ENCODE data around the gene POLR2A. TPM values are rescaled to one million over a fixed set of nuclear protein-coding genes. Genes with fewer than 3 reads are reported as not detected.
A peak's percentile ranks its signal among the peaks of the same experiment; 100 is the strongest.

The POLR2A gene
- total and polyA plus RNA-seq, 2 of the 4 experiments (the other 2 are of a cell fraction) = 54.0 to 56.6 TPM

DNA sequence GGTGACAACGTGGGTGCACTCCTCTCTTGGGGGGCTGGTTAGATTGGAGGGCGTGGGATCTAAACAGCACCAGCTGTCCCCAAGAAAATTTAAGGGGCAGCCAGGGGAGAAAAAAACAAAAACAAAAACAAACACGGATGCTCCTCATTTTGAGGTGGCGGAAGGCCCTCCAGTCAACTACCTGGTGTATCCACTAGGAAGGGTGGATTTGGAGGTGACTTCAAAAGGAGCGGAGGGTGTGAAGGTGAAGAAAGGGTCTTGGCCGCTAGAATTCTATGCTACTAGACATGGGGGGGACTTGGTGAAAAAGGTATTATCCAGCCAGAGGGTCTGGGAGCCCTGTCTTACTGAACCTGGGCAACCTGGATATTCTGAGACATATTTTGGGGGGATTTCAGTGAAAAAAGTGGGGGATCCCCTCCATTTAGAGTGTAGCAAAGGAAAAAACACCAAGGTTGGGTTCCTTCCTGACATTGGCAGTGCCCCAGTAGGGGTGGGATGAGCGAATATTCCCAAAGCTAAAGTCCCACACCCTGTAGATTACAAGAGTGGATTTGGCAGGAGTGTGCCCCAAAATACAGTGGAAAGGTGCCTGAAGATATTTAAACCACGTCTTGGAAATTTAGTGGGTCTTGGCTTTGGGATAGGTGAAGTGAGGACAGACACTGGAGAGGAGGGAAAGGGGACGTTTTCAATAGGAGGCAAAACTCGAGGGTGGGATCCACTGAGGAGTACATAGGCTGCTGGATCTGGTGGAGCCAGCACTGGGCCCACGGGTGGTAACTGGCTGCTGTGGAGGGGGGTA is 45.3 kb upstream of the POLR2A start:
- Histone ChIP-seq H3K36me3 (ENCODE audit: control insufficient read depth, insufficient read depth, low read length) (no peaks in the 10 kb centered on the region), H3K4me3 (ENCODE audit: insufficient read depth, low read depth, low read length) (no peak overlapping the region), H3K23ac (ENCODE audit: low read depth, low read length) (peak overlapping the region; percentile 33; the same call in 1 of the 2 replicates), H4K5ac (ENCODE audit: low read depth, low read length) (no peak overlapping the region), H3K9me1 (ENCODE audit: insufficient read depth, low read length) (no peaks in the 10 kb centered on the region), H3K4me1 (ENCODE audit: control insufficient read depth, insufficient read depth, low read length) (peaks cover 8% of the 10 kb centered on the region), H3K27me3 (ENCODE audit: control insufficient read depth, insufficient read depth, low read length) (peaks cover 34% of the 10 kb centered on the region), H2BK120ac (ENCODE audit: low read depth, low read length) (no peak overlapping the region), H3K79me1 (ENCODE audit: low read depth in 1 of 2, low read length in 2 of 2) (peaks cover 0 to 2% of the 10 kb centered on the region in 2 experiments; a peak in 1 of 4 replicates), H3K9ac (ENCODE audit: low read depth, low read length) (no peak overlapping the region), H3K18ac (ENCODE audit: low read depth, low read length) (no peak overlapping the region), H4K91ac (ENCODE audit: insufficient read depth, low read depth, low read length) (no peak overlapping the region; the same call in 1 of the 2 replicates), H2BK15ac (ENCODE audit: low read depth, low read length) (no peak overlapping the region), H3K27ac (ENCODE audit: insufficient read depth, low read length) (no peak overlapping the region), H4K20me1 (ENCODE audit: insufficient read depth, low read length) (peaks cover 3% of the 10 kb centered on the region; the same call in 1 of the 2 replicates), H2BK5ac (ENCODE audit: low read depth, low read length, poor library complexity, severe bottlenecking) (no peak overlapping the region), H2AFZ (replicated peaks; ENCODE audit: low read length, poor library complexity) (no peak overlapping the region), H2AK5ac (ENCODE audit: low read depth, low read length) (no peak overlapping the region), H2BK20ac (ENCODE audit: low read depth, low read length) (no peak overlapping the region), H3K14ac (replicated peaks; ENCODE audit: low read depth, low read length) (no peak overlapping the region), H3K4me2 (ENCODE audit: low read depth, low read length) (no peak overlapping the region; the same call in 1 of the 2 replicates), H4K8ac (ENCODE audit: low read depth in 2 of 2, low read length in 2 of 2) (no peak overlapping the region; a peak in 1 of 4 replicates), H2AK9ac (replicated peaks; ENCODE audit: low read depth, low read length, poor library complexity) (no peak overlapping the region), H3K4ac (ENCODE audit: low read depth, low read length) (no peak overlapping the region), H3K56ac (ENCODE audit: extremely low read depth, insufficient read depth, low read length) (no peak overlapping the region), H3K9me3 (ENCODE audit: control insufficient read depth, insufficient read depth, low read length) (no peaks in the 10 kb centered on the region)
- TF ChIP-seq MAZ (IDR thresholded peaks at IDR 0.05; ENCODE audit: borderline replicate concordance, low read depth, low read length) (no peak), NFE2L2 (IDR thresholded peaks at IDR 0.05; ENCODE audit: low read depth, low read length) (no peak), RCOR1 (IDR thresholded peaks at IDR 0.05; ENCODE audit: insufficient replicate concordance, low read length) (no peak), RFX5 (IDR thresholded peaks at IDR 0.05; ENCODE audit: low read depth, low read length) (no peak), CTCF (conservative IDR thresholded peaks at IDR 0.05; ENCODE audit: low read depth, low read length) (no peak), CEBPB (IDR thresholded peaks at IDR 0.05; ENCODE audit: low read depth, low read length) (no peak), RAD21 (IDR thresholded peaks at IDR 0.05; ENCODE audit: low read length) (no peak), SMC3 (IDR thresholded peaks at IDR 0.05; ENCODE audit: low read depth, low read length) (no peak), MXI1 (IDR thresholded peaks at IDR 0.05; ENCODE audit: borderline replicate concordance, low read depth, low read length) (no peak), MAFK (IDR thresholded peaks at IDR 0.05; ENCODE audit: low read depth, low read length) (no peak), BHLHE40 (IDR thresholded peaks at IDR 0.05; ENCODE audit: low read depth, low read length) (no peak), CHD1 (IDR thresholded peaks at IDR 0.05; ENCODE audit: low read depth, low read length) (no peak), POLR2A (IDR thresholded peaks at IDR 0.05; ENCODE audit: low read depth, low read length) (no peak)
- TF ChIP-seq, protein P1, sequence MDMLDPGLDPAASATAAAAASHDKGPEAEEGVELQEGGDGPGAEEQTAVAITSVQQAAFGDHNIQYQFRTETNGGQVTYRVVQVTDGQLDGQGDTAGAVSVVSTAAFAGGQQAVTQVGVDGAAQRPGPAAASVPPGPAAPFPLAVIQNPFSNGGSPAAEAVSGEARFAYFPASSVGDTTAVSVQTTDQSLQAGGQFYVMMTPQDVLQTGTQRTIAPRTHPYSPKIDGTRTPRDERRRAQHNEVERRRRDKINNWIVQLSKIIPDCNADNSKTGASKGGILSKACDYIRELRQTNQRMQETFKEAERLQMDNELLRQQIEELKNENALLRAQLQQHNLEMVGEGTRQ (IDR thresholded peaks at IDR 0.05; ENCODE audit: low read depth, low read length) = no peak
- TF ChIP-seq, protein P2, sequence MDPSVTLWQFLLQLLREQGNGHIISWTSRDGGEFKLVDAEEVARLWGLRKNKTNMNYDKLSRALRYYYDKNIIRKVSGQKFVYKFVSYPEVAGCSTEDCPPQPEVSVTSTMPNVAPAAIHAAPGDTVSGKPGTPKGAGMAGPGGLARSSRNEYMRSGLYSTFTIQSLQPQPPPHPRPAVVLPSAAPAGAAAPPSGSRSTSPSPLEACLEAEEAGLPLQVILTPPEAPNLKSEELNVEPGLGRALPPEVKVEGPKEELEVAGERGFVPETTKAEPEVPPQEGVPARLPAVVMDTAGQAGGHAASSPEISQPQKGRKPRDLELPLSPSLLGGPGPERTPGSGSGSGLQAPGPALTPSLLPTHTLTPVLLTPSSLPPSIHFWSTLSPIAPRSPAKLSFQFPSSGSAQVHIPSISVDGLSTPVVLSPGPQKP (IDR thresholded peaks at IDR 0.05; ENCODE audit: borderline replicate concordance, low read depth, low read length) = no peak
- POLR2A ChIA-PET (ENCODE audit: unreplicated experiment) = no interaction called here
- ATAC-seq (ENCODE audit: low read depth) (no peak), DNase-seq (no peak)
- no TSS peak for BruUV-seq (replicated peaks)
- intact Hi-C loops (cut with micrococcal nuclease) (loop anchor here (5.0 kb wide), 1 partner anchor 87 kb away; the partner anchor contains the start of gene KCTD11), dilution Hi-C loops (cut with HindIII; ENCODE audit: low sequenced_read_pairs, unreplicated experiment) (no loop called here), in situ Hi-C loops (cut with MboI; ENCODE audit: low sequenced_read_pairs) (no loop called here)
- CTCF ChIA-PET = no interaction called here
- WGBS, 2 experiments (ENCODE audit: extremely low coverage in 2 of 2, insufficient read length in 1 of 2) = 44% methylated on average over 3 of the region's 11 CpGs; no CpG with 5 or more reads in 1 of the 2 experiments
